Fibroblast of gingiva (primary cell): ENCODE measurements around the gene TNPO3.
A peak's percentile ranks its signal among the peaks of the same experiment; 100 is the strongest.
"Not testable (repeated sequence)": the region's sequence is repeated elsewhere in the genome, so short reads cannot be mapped to it uniquely, and the experiment has no call there.

ENCODE experiments used
- DNase-seq: peaks from one replicate; pipeline ENCODE4 v3.0.0-alpha.2; 2011; ENCODE audit warnings: low read depth

Gene TNPO3

DNA sequence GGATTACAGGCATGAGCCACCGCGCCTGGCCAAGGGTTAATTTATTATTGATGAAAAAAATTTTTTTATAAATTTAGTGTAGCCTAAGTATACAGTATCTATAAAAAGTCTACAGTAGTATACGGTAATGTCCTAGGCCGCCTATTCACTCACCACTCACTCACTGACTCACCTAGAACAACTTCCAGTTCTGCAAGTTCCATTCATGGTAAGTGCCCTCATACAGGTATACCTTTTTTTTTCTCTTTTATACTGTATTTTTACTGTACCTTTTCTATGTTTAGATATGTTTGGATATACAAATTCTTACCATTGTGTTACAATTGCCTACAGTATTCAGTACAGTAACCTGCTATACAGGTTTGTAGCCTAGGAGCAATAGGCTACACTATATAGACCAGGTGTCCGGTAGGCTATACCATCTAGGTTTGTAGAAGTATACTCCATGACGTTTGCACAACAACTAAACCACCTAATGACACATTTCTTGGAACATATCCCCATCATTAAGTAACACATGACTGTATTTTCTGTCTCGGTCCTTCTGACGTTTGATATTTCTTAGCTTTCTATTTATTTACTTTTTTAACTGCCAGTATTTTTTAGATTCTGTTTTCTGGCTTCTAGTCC is 93.8 kb downstream of the TNPO3 start:
- DNase-seq = no peak

- no peak for DNase-seq
These were observed 95.6 kb downstream of the TNPO3 start for GRCh38 chr7:128959296-128959695.

- DNase-seq = no peak
These were observed 98.9 kb downstream of the TNPO3 start for GRCh38 chr7:128955981-128956380.

GRCh38 chr7:128954830-128955802 is 99.8 kb downstream of the TNPO3 start:
- peak; percentile 50 for DNase-seq

DNA sequence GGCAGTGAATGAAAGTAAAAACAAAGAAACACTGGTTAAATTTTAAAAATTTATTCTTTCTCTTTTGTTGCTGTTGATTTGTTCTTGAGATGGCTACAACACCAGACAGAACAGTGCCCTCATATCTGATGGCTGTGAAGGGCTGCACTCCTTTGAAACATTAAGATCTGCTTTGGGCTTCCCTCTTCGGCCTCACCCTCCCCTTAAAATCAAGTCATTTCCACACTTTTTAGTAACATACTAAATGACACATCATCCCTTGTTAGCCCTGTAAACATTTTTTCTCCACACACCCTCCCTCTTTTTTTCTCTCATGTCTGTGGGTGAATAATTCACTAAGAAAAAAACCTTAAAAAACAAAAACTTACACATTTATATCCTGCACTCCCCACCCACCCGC is 100.8 kb downstream of the TNPO3 start:
- DNase-seq = no peak

DNA sequence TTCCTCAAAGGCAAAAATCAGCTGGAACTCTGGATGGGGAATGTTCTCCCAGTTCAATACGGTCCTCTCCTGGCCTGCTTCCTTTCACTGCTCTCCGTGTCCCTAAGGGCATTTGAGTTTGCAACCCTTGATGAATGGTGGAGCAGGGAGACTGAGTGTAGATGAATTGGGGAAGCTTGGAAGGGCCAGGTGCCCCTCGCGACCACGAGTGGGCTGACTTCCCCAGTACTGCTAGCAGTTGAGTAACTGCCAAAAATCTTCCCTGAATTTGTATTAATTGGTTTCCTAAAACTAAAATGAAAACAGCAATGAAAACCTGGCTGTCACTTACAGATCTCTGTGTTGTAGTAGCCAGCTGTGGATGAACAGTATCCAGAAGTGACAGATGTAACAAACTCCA is 103.6 kb downstream of the TNPO3 start:
- no peak for DNase-seq

GRCh38 chr7:128948976-128949760 is 105.7 kb downstream of the TNPO3 start:
- no peak for DNase-seq

GRCh38 chr7:128948312-128948973 is 106.5 kb downstream of the TNPO3 start:
- DNase-seq = peak; percentile 14

DNA sequence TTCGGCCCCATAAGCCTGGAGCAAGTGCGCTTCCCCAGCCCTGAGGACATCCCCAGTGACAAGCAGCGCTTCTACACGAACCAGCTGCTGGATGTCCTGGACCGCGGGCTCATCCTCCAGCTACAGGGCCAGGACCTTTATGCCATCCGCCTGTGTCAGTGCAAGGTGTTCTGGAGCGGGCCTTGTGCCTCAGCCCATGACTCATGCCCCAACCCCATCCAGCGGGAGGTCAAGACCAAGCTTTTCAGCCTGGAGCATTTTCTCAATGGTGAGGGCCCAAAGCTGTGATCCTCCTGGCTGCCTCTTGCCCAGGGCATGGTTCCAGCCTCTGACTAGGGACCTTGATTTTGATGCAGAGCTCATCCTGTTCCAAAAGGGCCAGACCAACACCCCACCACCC is 107.1 kb downstream of the TNPO3 start:
- no peak for DNase-seq

DNA sequence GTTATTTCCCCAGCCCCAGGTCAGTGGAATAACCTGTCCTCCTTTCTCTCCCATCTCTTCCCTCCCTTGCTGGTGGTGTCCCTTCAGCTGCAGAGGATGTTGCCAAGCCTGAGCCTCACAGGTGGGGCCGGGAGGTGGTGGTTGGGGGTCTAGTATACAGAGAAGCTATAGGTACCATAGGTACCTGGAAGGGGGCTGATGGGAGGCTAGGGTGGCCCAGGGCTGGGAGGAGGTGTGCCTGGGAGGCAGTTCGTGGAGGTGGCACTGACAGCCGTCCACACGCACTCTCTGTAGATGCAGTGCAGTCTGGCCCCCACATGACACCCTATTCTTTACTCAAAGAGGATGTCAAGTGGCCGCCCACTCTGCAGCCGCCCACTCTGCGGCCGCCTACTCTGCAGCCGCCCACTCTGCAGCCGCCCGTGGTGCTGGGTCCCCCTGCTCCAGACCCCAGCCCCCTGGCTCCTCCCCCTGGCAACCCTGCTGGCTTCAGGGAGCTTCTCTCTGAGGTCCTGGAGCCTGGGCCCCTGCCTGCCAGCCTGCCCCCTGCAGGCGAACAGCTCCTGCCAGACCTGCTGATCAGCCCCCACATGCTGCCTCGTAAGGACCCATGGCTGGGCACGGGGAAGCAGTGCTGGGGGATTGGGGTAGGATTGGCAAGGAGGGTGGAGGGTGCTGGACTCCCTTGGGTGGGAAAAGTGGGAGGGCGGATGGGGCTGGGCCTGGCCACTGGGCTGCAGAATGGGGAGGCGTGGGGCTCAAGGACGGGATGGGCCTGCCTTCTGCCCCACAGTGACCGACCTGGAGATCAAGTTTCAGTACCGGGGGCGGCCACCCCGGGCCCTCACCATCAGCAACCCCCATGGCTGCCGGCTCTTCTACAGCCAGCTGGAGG is 107.7 kb downstream of the TNPO3 start:
- no peak for DNase-seq

DNA sequence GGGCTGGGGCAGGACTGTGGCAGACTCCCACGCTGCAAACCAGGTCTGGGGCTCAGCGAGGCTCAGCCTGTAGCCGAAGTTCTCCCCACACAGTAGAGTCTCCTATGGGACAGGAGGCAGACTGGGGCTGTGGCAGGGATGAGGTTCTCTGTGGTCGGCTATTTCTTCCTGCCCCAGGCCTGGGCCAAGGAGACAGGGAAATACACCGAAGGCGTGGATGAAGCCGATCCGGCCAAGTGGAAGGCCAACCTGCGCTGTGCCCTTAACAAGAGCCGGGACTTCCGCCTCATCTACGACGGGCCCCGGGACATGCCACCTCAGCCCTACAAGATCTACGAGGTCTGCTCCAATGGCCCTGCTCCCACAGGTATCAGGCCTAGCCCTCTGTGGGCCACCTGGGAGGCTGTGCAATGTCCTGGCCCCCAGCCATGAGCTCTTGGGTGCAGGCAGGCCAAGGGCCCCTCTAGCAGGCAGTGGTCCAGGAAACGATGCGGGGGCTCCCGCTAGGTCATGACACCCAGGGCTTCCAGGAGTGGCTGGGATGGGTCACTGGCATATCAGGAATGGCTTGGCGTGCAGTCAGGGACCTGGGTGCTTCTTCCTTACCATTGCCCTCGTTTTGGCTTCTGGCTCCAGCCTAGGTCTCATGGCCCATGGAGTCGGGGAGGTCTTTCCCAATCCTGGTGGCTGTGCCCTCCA is 109.1 kb downstream of the TNPO3 start:
- no peak for DNase-seq

DNA sequence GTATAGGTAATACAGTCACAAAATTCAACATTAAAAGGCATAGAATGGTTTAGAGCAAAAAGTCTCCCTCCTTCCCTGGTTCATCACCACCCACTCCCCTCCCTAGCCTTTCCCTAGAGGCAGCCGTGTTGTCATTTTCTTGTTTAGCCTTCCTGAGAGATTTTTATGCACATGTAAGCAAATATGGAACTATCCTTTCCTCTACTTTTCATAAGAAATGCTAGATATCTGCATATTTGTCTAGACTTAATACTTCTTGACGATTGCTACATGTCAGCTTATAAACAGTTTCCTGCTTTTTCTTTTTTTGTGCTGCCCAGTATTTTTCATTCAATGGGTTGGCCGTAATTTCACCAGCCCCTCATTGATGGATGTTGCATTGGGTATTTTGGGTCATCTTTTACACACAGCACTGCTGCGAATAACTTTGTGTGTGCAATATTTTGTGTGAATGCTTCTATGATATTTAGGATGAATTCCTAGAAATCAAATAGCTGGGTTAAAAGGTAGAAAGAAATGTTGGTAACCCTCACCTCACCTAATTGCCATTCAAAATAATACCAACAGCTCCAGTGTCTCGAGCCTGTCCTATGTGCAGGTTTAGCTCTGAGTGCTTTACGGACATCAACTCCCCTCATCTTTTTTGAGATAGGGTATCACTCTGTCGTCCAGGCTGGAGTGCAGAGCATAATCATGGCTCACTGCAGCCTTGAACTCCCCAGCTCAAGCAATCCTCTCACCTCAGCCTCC is 110.2 kb downstream of the TNPO3 start:
- DNase-seq = no peak

DNA sequence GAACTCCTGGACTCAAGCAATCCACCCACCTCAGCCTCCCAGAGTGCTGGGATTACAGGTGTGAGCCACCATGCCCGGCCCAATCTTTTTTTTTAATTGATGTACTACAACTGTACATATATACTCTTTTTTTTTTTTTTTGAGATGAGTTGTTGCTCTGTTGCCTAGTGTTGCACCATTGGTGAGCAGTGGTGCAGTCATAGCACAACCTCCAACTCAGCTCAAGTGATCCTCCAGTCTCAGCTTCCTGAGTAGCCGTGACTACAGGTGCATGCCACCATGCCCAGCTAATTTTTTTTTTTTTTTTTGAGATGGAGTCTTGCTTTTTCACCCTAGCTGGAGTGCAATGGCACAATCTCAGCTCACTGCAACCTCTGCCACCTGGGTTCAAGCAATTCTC is 111.7 kb downstream of the TNPO3 start:
- DNase-seq = not testable (repeated sequence)

- no peak for DNase-seq
These were observed 112.9 kb downstream of the TNPO3 start for GRCh38 chr7:128941946-128942526.

GRCh38 chr7:128941323-128941890 is 113.5 kb downstream of the TNPO3 start:
- DNase-seq = no peak

- no peak for DNase-seq
These were observed 114.2 kb downstream of the TNPO3 start for GRCh38 chr7:128940494-128941322.

GRCh38 chr7:128939861-128940410 is 115.0 kb downstream of the TNPO3 start:
- DNase-seq = no peak
